A673 (cell line): ENCODE data around the gene CLCNKB. TPM values are rescaled to one million over a fixed set of nuclear protein-coding genes. Genes with fewer than 3 reads are reported as not detected.
"Not testable (repeated sequence)": the region's sequence is repeated elsewhere in the genome, so short reads cannot be mapped to it uniquely, and the experiment has no call there.

ENCODE experiments used
- BruUV-seq: library from RNA; stranded (reverse); fragments of 400-500 nt; replicated peaks from 2 replicates; lab custom pipeline; 2021; lab: Mats Ljungman, UMichigan
- CTCF ChIA-PET: fragments of 300-600 bp; sonication (Branson Sonifier 250); formaldehyde crosslinking; loops from one replicate; lab custom pipeline; 2022; ENCODE audit warnings: antibody characterized with exemption; lab: Charles Lee
- POLR2A ChIA-PET: fragments of 300-600 bp; sonication (Branson Sonifier 250); formaldehyde crosslinking; loops from one replicate; lab custom pipeline; 2022; ENCODE audit warnings: antibody characterized with exemption; ENCODE audit not compliant: low non-redundant PET; lab: Charles Lee
- DNase-seq: peaks from one replicate; pipeline ENCODE4 v3.0.0-alpha.2; 2015; ENCODE audit warnings: low spot score
- H3K27ac ChIP-seq: fragments of 200-600 bp; sonication (generic); 2 replicates; pipeline ENCODE4 v1.5.1; 2016; ENCODE audit warnings: mixed run types, low read depth, mild to moderate bottlenecking, mixed read lengths, antibody characterized with exemption, low read length; ENCODE audit not compliant: poor library complexity, severe bottlenecking
- H3K27me3 ChIP-seq: fragments of 200-600 bp; sonication (generic); replicated peaks from 2 replicates; pipeline ENCODE4 v1.6.1; 2017; ENCODE audit warnings: mixed run types, low read depth, mild to moderate bottlenecking, mixed read lengths, antibody characterized with exemption, low read length; ENCODE audit not compliant: insufficient read depth, poor library complexity
- H3K36me3 ChIP-seq: fragments of 200-600 bp; sonication (generic); 2 replicates; pipeline ENCODE4 v1.6.1; 2016; ENCODE audit warnings: mixed run types, mild to moderate bottlenecking, mixed read lengths, antibody characterized with exemption, low read length; ENCODE audit not compliant: insufficient read depth, poor library complexity, severe bottlenecking
- H3K4me1 ChIP-seq: fragments of 200-600 bp; sonication (generic); 2 replicates; pipeline ENCODE4 v1.6.1; 2017; ENCODE audit warnings: mixed run types, mild to moderate bottlenecking, mixed read lengths, antibody characterized with exemption, low read length; ENCODE audit not compliant: insufficient read depth, poor library complexity, severe bottlenecking
- H3K4me3 ChIP-seq: fragments of 200-600 bp; sonication (generic); 2 replicates; pipeline ENCODE4 v1.5.1; 2016; ENCODE audit warnings: low read depth, mixed run types, mild to moderate bottlenecking, mixed read lengths, low read length; ENCODE audit not compliant: poor library complexity, severe bottlenecking
- H3K9me3 ChIP-seq: fragments of 200-600 bp; sonication (generic); 2 replicates; pipeline ENCODE4 v1.6.1; 2016; ENCODE audit warnings: mixed run types, low read depth, mild to moderate bottlenecking, mixed read lengths, antibody characterized with exemption, low read length; ENCODE audit not compliant: poor library complexity, severe bottlenecking
- EZH2 ChIP-seq: fragments of 200-600 bp; sonication (generic); IDR thresholded peaks from 2 replicates; pipeline ENCODE4 v1.6.1; 2017; ENCODE audit warnings: borderline replicate concordance, low read depth, mild to moderate bottlenecking, mixed read lengths, antibody characterized with exemption, low read length; ENCODE audit not compliant: poor library complexity, severe bottlenecking
- intact Hi-C: fragments of 100-400 bp; cut with micrococcal nuclease; formaldehyde crosslinking; loops from one replicate; pipeline ENCODE4 v1.10.0; 2022; ENCODE audit not compliant: unreplicated experiment
- total RNA-seq: library from RNA; stranded (reverse); gene quantifications from 2 replicates; pipeline ENCODE4 v1.2.3, GENCODE V29; 2021
- TF ChIP-seq, protein P1 (sequence below): fragments of 300-800, 200-600 bp; sonication (generic); conservative IDR thresholded peaks from 2 replicates; pipeline ENCODE4 v1.5.1; 2017; ENCODE audit warnings: low read depth, mild to moderate bottlenecking, antibody characterized with exemption, low read length, moderate library complexity, mixed read lengths

CLCNKB gene
- total RNA-seq, 1 experiment from 2014 or later = 0.13 TPM

DNA sequence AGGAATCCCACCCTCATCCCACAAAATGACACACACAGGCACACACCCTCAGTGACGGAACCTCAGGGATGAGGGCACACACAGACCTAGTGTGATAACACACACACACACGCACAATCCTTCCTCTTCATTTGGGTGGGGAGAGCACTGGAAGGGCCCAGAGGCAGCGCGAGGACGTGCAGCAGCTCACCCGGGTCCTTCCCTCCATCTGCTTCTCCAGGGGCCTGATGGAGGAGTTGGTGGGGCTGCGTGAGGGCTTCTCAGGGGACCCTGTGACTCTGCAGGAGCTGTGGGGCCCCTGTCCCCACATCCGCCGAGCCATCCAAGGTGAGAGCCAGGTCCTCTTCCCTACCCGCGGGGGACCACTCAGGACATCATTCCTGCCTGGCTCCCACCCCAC, 21.2 kb upstream of the CLCNKB start:
- CTCF ChIA-PET = no interaction called here
- H3K9me3 ChIP-seq = no peaks in the 10 kb centered on the region
- no TSS peak for BruUV-seq

GRCh38 chr1:16023050-16023653, 20.4 kb upstream of the CLCNKB start:
- no TSS peak for BruUV-seq
- ChIA-PET CTCF (no interaction called here), POLR2A (no interaction called here)
- Histone ChIP-seq H3K9me3 (no peaks in the 10 kb centered on the region), H3K27ac (no peak overlapping the region), H3K4me3 (no peak overlapping the region), H3K4me1 (peaks cover 7% of the 10 kb centered on the region), H3K27me3 (no peaks in the 10 kb centered on the region), H3K36me3 (no peaks in the 10 kb centered on the region)
- intact Hi-C loops = no loop called here
- TF ChIP-seq, protein P1, sequence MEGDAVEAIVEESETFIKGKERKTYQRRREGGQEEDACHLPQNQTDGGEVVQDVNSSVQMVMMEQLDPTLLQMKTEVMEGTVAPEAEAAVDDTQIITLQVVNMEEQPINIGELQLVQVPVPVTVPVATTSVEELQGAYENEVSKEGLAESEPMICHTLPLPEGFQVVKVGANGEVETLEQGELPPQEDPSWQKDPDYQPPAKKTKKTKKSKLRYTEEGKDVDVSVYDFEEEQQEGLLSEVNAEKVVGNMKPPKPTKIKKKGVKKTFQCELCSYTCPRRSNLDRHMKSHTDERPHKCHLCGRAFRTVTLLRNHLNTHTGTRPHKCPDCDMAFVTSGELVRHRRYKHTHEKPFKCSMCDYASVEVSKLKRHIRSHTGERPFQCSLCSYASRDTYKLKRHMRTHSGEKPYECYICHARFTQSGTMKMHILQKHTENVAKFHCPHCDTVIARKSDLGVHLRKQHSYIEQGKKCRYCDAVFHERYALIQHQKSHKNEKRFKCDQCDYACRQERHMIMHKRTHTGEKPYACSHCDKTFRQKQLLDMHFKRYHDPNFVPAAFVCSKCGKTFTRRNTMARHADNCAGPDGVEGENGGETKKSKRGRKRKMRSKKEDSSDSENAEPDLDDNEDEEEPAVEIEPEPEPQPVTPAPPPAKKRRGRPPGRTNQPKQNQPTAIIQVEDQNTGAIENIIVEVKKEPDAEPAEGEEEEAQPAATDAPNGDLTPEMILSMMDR = no peak
- no peak for TF ChIP-seq EZH2
- DNase-seq = no peak

More for the DNA sequence above, 21.2 kb upstream of the CLCNKB start:
- Histone ChIP-seq H3K27ac (no peak overlapping the region), H3K27me3 (no peaks in the 10 kb centered on the region), H3K4me3 (no peak overlapping the region), H3K36me3 (no peaks in the 10 kb centered on the region), H3K4me1 (peaks cover 6% of the 10 kb centered on the region)
- intact Hi-C loops = no loop called here
- TF ChIP-seq EZH2 = no peak
- TF ChIP-seq, protein P1 = no peak
- POLR2A ChIA-PET = no interaction called here
- no peak for DNase-seq

GRCh38 chr1:16026302-16026701, 17.3 kb upstream of the CLCNKB start:
- H3K27me3 ChIP-seq, BruUV-seq, intact Hi-C loops, H3K9me3 ChIP-seq, H3K27ac ChIP-seq, H3K36me3 ChIP-seq, DNase-seq, H3K4me1 ChIP-seq, POLR2A ChIA-PET, CTCF ChIA-PET: not testable (repeated sequence)
- peak overlapping the region; percentile 28 for H3K4me3 ChIP-seq
